Tibial artery (tissue), 4 donors: ENCODE data around the gene FLII.

Experiments
- DNase-seq, 2 donors: peaks; one replicate each; pipeline ENCODE4 v3.0.0-alpha.2; 2019
- H3K27ac ChIP-seq, 2 donors: fragments of 200-600 bp; sonication (generic) in 1 of 2; 1 replicate in 1 of 2; 2 replicates in 1 of 2; pipeline ENCODE4 v1.5.1; 2018 to 2019; ENCODE audit warnings: mild to moderate bottlenecking in 1 of 2
- H3K27me3 ChIP-seq, 2 donors: fragments of 200-600 bp; sonication (generic) in 1 of 2; one replicate each; pipeline versions ENCODE4 v1.5.1 to v1.6.0; 2016 to 2019
- H3K36me3 ChIP-seq, 3 donors: fragments of 200-600 bp; sonication (generic) in 2 of 3; one replicate each; pipeline ENCODE4 v1.5.1; 2016 to 2019; ENCODE audit warnings: mild to moderate bottlenecking in 2 of 3
- H3K4me1 ChIP-seq, 4 donors: fragments of 200-600 bp; sonication (generic) in 2 of 4; 1 replicate in 3 of 4; 2 replicates in 1 of 4; pipeline ENCODE4 v1.5.1; 2016 to 2019
- H3K4me3 ChIP-seq, 2 donors: fragments of 200-600 bp; sonication (generic) in 1 of 2; 1 replicate in 1 of 2; 2 replicates in 1 of 2; pipeline ENCODE4 v1.5.1; 2018 to 2019; ENCODE audit warnings: mild to moderate bottlenecking in 2 of 2
- H3K9me3 ChIP-seq, 3 donors: fragments of 200-600 bp; sonication (generic) in 1 of 3; one replicate each; pipeline ENCODE4 v1.5.1; 2016 to 2019
- intact Hi-C: fragments of 100-400 bp; cut with DNase I; formaldehyde crosslinking; loops from one replicate; pipeline ENCODE4 v1.15.0; 2023; ENCODE audit warnings: low total_unique reads
- TF ChIP-seq, protein P1 (sequence below), 2 experiments: fragments of 200-600 bp in 1 of 2; fragments of 450-650 bp in 1 of 2; IDR thresholded peaks; one replicate each; pipeline ENCODE4 v1.5.1; 2017 to 2019; ENCODE audit warnings: antibody characterized with exemption in 2 of 2, mild to moderate bottlenecking in 1 of 2, moderate library complexity in 1 of 2

FLII gene

DNA sequence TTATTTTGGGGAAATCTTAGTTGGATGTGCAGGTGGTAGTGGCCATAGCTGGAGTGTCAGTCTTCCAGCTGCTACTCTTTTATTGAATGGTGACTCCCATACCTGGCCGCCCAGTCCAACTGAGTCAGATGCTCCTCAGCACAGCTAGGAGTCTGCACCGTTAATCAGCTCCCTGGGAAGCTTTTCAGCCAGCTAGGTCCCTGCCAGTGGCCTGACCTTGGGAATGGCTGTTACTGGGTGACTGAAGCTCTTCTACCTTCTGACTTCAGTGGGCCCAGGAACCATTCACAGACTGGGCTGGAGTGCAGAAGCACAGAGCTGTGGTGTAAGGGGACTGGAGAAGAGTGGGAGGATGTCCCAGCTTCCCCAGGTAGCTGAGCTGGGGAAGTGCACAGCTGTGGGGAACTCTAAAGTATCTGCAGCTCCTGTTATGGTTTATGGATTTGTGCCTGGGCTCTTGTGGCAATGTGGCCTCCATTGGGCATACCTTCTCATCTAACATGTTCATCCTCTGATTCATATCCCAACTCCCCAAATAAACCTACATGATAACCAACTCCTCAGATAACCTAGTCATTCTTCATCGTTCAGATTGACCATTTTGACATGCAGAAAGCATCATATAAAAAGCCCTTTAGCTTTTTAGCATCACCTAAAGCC is 60.9 kb downstream of the FLII start:
- H3K36me3 ChIP-seq = peaks cover 33 to 78% (median 41%) of the 10 kb centered on the region in 3 donors

DNA sequence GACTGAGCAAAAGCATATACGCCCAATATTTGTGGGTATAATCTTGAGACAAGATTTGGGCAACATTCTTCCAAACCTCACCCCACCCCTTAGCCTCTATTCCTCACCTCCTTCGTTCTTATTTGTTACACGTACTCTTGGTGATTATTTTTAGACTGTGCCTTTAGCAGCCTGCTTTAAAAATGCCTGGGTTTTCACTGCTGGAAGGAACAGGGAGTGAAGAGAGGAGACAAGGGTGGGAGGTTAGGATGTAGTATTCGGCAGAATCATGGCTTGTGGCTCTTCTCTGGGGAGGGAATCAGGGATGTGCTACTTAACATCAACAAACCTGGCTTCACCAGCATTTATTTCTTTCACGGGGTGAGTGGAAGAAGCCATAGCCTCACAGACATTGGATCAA is 63.3 kb downstream of the FLII start:
- H3K4me3 ChIP-seq = no peak overlapping the region
- H3K4me1 ChIP-seq = peaks cover 0 to 81% (median 50%) of the 10 kb centered on the region in 4 donors
- no peak overlapping the region for H3K27ac ChIP-seq
- TF ChIP-seq, protein P1, sequence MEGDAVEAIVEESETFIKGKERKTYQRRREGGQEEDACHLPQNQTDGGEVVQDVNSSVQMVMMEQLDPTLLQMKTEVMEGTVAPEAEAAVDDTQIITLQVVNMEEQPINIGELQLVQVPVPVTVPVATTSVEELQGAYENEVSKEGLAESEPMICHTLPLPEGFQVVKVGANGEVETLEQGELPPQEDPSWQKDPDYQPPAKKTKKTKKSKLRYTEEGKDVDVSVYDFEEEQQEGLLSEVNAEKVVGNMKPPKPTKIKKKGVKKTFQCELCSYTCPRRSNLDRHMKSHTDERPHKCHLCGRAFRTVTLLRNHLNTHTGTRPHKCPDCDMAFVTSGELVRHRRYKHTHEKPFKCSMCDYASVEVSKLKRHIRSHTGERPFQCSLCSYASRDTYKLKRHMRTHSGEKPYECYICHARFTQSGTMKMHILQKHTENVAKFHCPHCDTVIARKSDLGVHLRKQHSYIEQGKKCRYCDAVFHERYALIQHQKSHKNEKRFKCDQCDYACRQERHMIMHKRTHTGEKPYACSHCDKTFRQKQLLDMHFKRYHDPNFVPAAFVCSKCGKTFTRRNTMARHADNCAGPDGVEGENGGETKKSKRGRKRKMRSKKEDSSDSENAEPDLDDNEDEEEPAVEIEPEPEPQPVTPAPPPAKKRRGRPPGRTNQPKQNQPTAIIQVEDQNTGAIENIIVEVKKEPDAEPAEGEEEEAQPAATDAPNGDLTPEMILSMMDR (IDR thresholded peaks at IDR 0.05) = no peak
- H3K9me3 ChIP-seq = no peaks in the 10 kb centered on the region
- peaks cover 33 to 60% (median 41%) of the 10 kb centered on the region in 3 donors for H3K36me3 ChIP-seq
- no peaks in the 10 kb centered on the region for H3K27me3 ChIP-seq
- DNase-seq = no peak
- intact Hi-C loops = no loop called here

More for the DNA sequence above, 60.9 kb downstream of the FLII start:
- H3K27me3 ChIP-seq = no peaks in the 10 kb centered on the region
- DNase-seq = no peak
- peaks cover 0 to 62% (median 33%) of the 10 kb centered on the region in 4 donors for H3K4me1 ChIP-seq
- H3K27ac ChIP-seq = no peak overlapping the region
- H3K4me3 ChIP-seq = no peak overlapping the region
- TF ChIP-seq, protein P1 (IDR thresholded peaks at IDR 0.05) = no peak
- H3K9me3 ChIP-seq = no peaks in the 10 kb centered on the region
- intact Hi-C loops = no loop called here
